Colonic mucosa (tissue), 4 donors: Measurements from ENCODE around the gene CAPN5. TPM values are rescaled to one million over a fixed set of nuclear protein-coding genes. Genes with fewer than 3 reads are reported as not detected.

Source experiments
- DNase-seq: peaks from one replicate; pipeline ENCODE4 v3.0.0-alpha.2; 2020
- H3K27ac ChIP-seq: fragments of 200-600 bp; one replicate; pipeline ENCODE4 v1.8.0; 2021
- H3K27me3 ChIP-seq: fragments of 200-600 bp; one replicate; pipeline ENCODE4 v1.8.0; 2021
- H3K36me3 ChIP-seq: fragments of 200-600 bp; one replicate; pipeline ENCODE4 v1.8.0; 2021
- H3K4me1 ChIP-seq: fragments of 200-600 bp; one replicate; pipeline ENCODE4 v1.8.0; 2021; ENCODE audit warnings: mild to moderate bottlenecking
- H3K4me3 ChIP-seq: fragments of 200-600 bp; one replicate; pipeline ENCODE4 v1.8.0; 2021
- H3K9ac ChIP-seq, 2 donors: one replicate each; pipeline ENCODE4 v1.7.0; 2013; ENCODE audit warnings: control low read depth in 2 of 2, low read depth in 2 of 2, low read length in 2 of 2
- H3K9me3 ChIP-seq: fragments of 200-600 bp; one replicate; pipeline ENCODE4 v1.8.0; 2021
- CTCF ChIP-seq: fragments of 200-600 bp; IDR thresholded peaks from one replicate; pipeline ENCODE4 v1.8.0; 2022; ENCODE audit warnings: antibody characterized with exemption, mild to moderate bottlenecking
- intact Hi-C: fragments of 100-400 bp; cut with DNase I; formaldehyde crosslinking; loops from one replicate; pipeline ENCODE4 v1.14.1; 2022
- total RNA-seq, 2 donors: library from RNA; stranded (reverse); fragmentation: NEBNext Ultra II Directional in 1 of 2; extraction: Animal tissue kit (Norgen Biotek cat#: 25700) in 1 of 2; gene quantifications; one replicate each; pipeline ENCODE4 v1.2.1, GENCODE V29; 2021
- donor health status: healthy.
- donor health status: DM: no; HTN: no; CAD: no.
- donor health status: DM: no; HTN: no; CAD: no.

CAPN5 gene
- total RNA-seq, 2 donors from 2014 or later = 258 to 267 TPM

GRCh38 chr11:77171885-77172665, 105.3 kb downstream of the CAPN5 start:
- H3K4me3 ChIP-seq = no peak overlapping the region
- TF ChIP-seq CTCF = no peak
- H3K36me3 ChIP-seq = no peaks in the 10 kb centered on the region
- no peak for DNase-seq
- no peak overlapping the region for H3K27ac ChIP-seq
- H3K27me3 ChIP-seq = no peaks in the 10 kb centered on the region
- H3K9ac ChIP-seq = no peak overlapping the region
- no peaks in the 10 kb centered on the region for H3K4me1 ChIP-seq
- H3K9me3 ChIP-seq = no peaks in the 10 kb centered on the region
- intact Hi-C loops = no loop called here

- Histone ChIP-seq H3K36me3 (no peaks in the 10 kb centered on the region), H3K4me3 (no peak overlapping the region), H3K9me3 (no peaks in the 10 kb centered on the region), H3K4me1 (no peaks in the 10 kb centered on the region), H3K27ac (no peak overlapping the region), H3K9ac (no peak overlapping the region), H3K27me3 (no peaks in the 10 kb centered on the region)
- DNase-seq = no peak
- no peak for TF ChIP-seq CTCF
- intact Hi-C loops = no loop called here
Observed at GRCh38 chr11:77172666-77172982, 105.9 kb downstream of the CAPN5 start.

GRCh38 chr11:77173494-77173893, 106.7 kb downstream of the CAPN5 start:
- Histone ChIP-seq H3K9me3 (no peaks in the 10 kb centered on the region), H3K36me3 (no peaks in the 10 kb centered on the region), H3K27ac (no peak overlapping the region), H3K27me3 (no peaks in the 10 kb centered on the region), H3K9ac (no peak overlapping the region), H3K4me1 (no peaks in the 10 kb centered on the region), H3K4me3 (no peak overlapping the region)
- DNase-seq = no peak
- TF ChIP-seq CTCF = no peak
- intact Hi-C loops = no loop called here

GRCh38 chr11:77174559-77174958, 107.8 kb downstream of the CAPN5 start:
- no peaks in the 10 kb centered on the region for H3K4me1 ChIP-seq
- no peak overlapping the region for H3K27ac ChIP-seq
- no peaks in the 10 kb centered on the region for H3K27me3 ChIP-seq
- no peaks in the 10 kb centered on the region for H3K36me3 ChIP-seq
- intact Hi-C loops = no loop called here
- H3K9me3 ChIP-seq = no peaks in the 10 kb centered on the region
- no peak for TF ChIP-seq CTCF
- no peak overlapping the region for H3K4me3 ChIP-seq
- no peak overlapping the region for H3K9ac ChIP-seq
- no peak for DNase-seq

GRCh38 chr11:77175021-77175842, 108.5 kb downstream of the CAPN5 start:
- TF ChIP-seq CTCF = no peak
- intact Hi-C loops = no loop called here
- DNase-seq = no peak
- Histone ChIP-seq H3K9ac (no peak overlapping the region), H3K27me3 (no peaks in the 10 kb centered on the region), H3K36me3 (no peaks in the 10 kb centered on the region), H3K4me3 (no peak overlapping the region), H3K4me1 (no peaks in the 10 kb centered on the region), H3K27ac (no peak overlapping the region), H3K9me3 (no peaks in the 10 kb centered on the region)

Other genes with a start within 250 kb of the CAPN5 start
- gene ACER3, start 206.1 kb upstream of the CAPN5 start, total RNA-seq = 10 to 100 TPM; 25.0 to 36.4 TPM
- 100 to 1,000 TPM in 1 of 2 donors, 10 to 100 TPM in 1; 83.1 to 107 TPM for gene B3GNT6, start 32.6 kb upstream of the CAPN5 start, total RNA-seq
- 10 to 100 TPM in 1 of 2 donors, 1 to 10 TPM in 1; 7.5 to 16.8 TPM for gene OMP, start 35.9 kb downstream of the CAPN5 start, total RNA-seq
- 1 to 10 TPM; 3.8 to 4.1 TPM for gene MYO7A, start 61.3 kb downstream of the CAPN5 start, total RNA-seq
- not detected for gene GDPD4, start 234.7 kb downstream of the CAPN5 start, total RNA-seq